Left cardiac atrium (tissue), 4 donors: Measurements from ENCODE around the gene ZNHIT3. TPM values are rescaled to one million over a fixed set of nuclear protein-coding genes. Genes with fewer than 3 reads are reported as not detected.
"Not testable (repeated sequence)": the region's sequence is repeated elsewhere in the genome, so short reads cannot be mapped to it uniquely, and the experiment has no call there.

Source experiments
- ATAC-seq, 2 donors: fragments of 200-7000 bp; cut with Tn5 transposase; one replicate each; pipeline ENCODE4 v1.9.1; 2020; ENCODE audit warnings: mild to moderate bottlenecking in 2 of 2, moderate library complexity in 2 of 2
- DNase-seq: peaks from one replicate; pipeline ENCODE4 v3.0.0-alpha.2; 2020
- intact Hi-C, 2 donors: fragments of 100-400 bp; cut with DNase I; formaldehyde crosslinking; loops; one replicate each; pipeline versions ENCODE4 v1.14.1 to v1.15.1; 2022 to 2023
- long read RNA-seq: library from polyadenylated mRNA; unstranded; transcript quantifications from one replicate; pipeline ENCODE4 v2.0.0, GENCODE V29; 2021
- total RNA-seq, 2 donors: library from RNA; stranded (reverse); fragmentation: NEBNext Ultra II Directional; extraction: Animal tissue kit (Norgen Biotek cat#: 25700); gene quantifications; one replicate each; pipeline ENCODE4 v1.2.1, GENCODE V29; 2021
- donor health status: DM: no; HTN: yes; CAD: no.
- donor health status: DM: no; HTN: yes; CAD: no; lungs with severe emphysema.
- donor health status: DM: yes; HTN: yes; CAD: no.
- donor health status: Dilated cardiomyopathy.

The ZNHIT3 gene
- 10 to 100 TPM; 15.7 to 20.5 TPM for total RNA-seq
- long read RNA-seq, partial matches to known transcripts, result 0 of 4 reads
- long read RNA-seq, other reads (novel, unspliced or antisense), result 0 of 4 reads

DNA sequence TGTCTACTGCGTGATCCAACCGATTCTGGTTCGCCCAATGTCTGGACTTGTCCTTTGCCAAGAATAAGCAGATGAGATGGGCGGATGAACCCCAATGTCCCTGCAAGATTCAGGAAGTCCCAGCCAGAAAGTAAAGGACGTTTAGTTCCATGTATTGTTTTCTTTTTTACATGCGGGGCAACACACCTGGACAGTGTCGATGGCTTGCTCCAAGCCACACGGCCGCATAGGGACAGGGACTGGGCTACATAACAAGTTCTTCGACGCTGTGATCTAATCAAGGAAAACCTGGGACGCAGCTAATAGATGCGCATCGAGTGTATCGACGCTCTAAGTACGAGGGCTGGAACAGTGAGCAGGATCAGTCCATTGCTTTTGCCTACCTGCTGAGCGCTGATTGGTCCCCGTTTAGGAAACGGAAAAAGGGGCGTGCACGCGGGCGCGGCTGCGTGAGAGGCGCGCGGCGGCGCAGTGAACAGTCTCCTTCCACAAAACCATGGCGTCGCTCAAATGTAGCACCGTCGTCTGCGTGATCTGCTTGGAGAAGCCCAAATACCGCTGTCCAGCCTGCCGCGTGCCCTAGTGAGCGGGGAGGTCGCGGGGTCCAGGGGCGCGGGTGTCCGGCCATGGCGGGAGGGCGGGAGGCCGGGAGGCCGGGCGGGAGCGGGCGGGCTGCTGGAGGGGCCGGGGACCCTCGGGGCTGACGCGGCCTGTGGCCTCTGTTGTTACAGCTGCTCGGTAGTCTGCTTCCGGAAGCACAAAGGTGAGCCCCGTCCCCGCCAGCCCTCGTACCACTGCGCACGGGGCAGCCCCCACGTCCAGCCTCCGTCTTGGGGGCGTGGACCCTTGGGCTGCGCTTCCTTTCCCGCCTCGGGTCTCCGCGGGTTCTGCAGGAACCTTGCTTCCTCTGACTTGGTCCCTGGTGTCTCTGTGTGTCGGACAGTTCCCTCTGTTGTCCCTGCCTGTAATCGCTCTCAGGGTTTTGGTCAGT lies at the start of gene ZNHIT3:
Gene ZNHIT3, plus strand, starts transcription at position 478 of the 991 bp plus-strand sequence. Its CDS starts 19 bp downstream, at position 497.
- DNase-seq (peak; percentile 93), ATAC-seq (peak; percentile 91 to 94)
- intact Hi-C loops, result no loop called here

DNA sequence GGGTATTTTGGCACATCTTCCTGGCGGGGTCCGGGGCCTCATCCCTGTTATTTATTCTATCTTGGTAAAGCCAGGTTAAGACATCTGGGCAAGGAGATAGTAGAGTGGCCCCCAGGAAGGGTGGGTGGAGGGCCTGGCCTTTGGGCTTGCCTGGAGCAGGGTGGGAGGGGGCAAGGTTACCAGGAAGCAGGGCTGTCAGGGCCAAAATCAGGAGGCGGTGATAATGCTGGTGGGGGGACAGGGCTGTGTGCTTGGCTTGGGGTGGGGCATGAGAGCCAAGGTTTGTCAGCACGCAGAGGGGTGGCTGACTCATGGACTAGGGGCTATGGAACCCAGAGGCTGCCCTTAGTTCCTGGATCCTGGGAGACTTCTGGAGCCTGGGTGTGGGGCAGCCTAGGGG lies 44.7 kb upstream of the ZNHIT3 start:
- ATAC-seq, result peak in 1 of 2 donors; percentile 16
- intact Hi-C loops, result not testable (repeated sequence)

DNA sequence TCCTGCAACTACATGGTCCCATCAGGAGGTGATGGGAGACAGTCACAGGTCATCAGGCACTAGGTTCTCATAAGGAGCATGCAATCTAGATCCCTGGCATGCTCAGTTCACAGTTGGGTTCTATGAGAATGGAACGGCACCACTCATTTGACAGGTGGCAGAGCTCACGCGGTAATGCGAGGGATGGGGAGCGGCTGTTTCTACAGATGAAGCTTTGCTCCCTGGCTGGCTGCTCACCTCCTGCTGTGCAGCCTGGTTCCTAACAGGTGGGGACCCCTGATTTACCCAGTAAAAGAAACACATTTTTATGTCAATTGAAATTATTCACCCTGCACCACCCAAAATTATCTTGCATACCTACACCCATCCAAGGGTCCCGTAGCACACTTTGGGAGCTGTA lies 42.7 kb upstream of the ZNHIT3 start:
- no peak for DNase-seq
- no peak for ATAC-seq
- intact Hi-C loops, result no loop called here

More for the DNA sequence above, 44.7 kb upstream of the ZNHIT3 start:
- not testable (repeated sequence) for DNase-seq

DNA sequence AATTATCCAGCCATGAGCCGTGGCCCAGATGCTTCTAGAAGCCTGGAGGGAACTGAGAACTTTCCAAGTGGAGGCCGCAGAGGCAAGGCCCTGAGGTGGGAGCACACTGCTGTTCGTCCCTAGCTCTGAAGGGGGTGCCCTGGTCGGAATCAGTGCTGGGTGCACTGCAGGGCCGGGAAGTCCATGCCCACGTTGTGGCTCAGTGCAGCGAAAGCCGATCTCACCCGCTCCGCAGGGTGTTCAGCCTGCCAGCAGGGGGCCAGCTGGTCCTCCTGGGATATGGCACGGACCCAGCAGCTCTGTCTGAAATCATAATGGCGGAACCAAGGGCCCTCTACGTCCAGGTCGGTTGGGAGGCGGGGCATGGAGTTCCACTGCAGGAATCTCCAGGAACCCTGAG lies 36.5 kb upstream of the ZNHIT3 start:
- ATAC-seq, intact Hi-C loops: not testable (repeated sequence)

DNA sequence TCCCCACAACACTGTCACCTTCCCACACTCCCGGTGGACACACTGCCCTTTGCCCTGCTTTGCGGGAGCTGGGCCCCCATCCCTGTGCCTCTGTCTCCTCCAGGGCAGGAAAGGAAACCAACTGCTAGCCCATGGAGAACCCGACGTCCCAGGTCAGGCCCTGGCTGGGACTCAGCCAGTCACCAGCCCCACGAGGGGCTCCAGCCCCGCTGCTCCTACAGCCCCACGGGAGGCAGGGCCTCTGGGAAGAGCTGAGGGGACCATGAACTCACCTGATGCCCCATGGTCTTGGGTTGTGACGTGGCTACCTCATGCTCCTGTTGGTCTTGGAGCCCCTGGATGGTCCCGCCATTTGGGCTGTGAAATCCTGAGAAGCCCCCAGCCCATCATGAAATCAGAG lies 33.6 kb upstream of the ZNHIT3 start:
- intact Hi-C loops, DNase-seq, ATAC-seq: not testable (repeated sequence)

More for the DNA sequence above, 36.5 kb upstream of the ZNHIT3 start:
- not testable (repeated sequence) for DNase-seq

DNA sequence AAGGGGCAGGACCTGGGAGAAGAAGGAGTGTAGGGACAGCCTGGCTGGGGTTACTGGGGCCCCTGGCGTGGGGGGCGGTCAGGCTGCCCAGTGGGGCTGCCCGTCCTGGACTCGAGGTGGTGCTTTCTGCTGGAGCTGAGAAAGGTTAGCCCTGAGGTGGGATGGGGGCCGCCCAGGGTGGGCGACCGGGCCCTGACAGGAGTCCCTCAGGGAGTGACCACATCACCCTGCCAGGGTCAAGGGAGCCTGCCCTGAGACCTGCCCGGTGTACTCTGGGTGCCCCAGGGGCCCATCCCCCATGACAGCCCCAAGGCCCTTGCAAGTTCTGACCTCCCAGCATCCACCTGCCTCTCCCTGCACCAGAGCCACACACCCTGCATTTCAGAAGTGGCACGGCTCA lies 28.8 kb upstream of the ZNHIT3 start:
- intact Hi-C loops, DNase-seq, ATAC-seq: not testable (repeated sequence)

DNA sequence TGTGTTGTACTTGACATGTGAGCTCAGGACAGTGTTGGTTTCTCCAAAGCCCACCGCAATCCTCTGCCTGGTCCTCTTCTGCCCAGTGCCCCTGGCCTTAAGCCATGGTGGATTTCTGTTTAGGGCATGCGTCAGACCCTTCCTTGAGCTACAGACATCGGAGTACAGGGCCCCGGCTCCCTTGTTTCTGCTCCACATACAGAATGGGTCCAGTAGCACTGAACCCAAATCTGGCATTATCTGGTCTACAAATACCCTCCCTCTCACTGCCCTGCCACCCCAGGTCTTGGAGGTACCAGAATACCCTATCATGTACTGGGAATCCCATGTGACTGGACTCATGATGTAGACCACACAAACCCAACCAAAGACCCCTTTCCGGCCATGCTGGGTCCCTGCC lies 27.4 kb upstream of the ZNHIT3 start:
- intact Hi-C loops, result no loop called here
- ATAC-seq, result no peak
- DNase-seq, result no peak

DNA sequence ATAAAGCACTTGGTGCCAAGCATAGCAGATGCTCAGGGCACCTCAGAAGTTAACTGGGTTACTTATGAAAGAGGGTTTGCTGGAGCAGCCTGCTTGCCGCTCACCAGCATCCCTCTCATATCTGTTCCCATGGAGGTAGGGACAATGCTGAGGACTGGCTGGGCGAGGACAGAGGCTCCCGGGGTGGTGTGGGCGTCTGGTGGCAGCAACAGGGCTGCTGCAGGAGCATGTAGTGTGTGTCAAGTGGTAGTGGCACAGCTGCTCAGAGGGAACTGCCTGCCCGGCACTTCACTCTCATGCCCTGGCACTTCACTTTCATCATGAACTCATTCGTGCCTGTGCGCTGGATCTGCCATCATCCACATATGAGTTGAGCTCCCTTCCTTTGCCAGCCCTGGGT lies 26.9 kb upstream of the ZNHIT3 start:
- intact Hi-C loops, result no loop called here
- no peak for DNase-seq
- no peak for ATAC-seq

DNA sequence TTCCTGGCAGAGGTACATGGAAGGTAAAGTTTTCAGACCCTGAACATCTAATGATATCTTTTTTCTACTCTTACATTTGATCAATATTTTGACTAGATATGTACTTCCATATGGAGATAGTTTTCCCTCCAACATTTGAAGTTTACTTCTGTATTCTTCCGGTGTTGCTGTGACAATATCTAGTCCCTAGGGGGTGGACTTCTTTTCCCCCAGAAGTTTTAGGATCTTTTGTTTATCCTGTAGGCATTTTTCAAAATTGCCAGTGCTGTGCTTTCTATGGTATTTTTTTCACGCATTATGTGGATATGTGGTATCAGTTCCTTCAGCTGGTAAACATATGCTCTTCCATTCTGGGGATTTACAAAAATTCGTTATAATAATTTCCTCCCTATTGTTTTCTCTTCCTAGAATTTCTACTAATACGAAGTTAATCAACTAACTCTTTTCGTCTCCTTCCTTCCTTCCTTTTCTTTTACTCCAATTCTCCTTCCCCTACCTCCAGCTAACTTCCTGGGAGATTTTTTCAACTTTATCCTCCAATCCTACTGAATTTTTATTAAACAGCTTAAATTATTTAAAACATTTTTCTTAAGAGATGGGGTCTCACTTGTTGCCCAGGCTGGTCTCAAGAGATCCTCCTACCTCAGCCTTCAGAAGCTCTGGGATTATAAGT lies 26.1 kb upstream of the ZNHIT3 start:
- DNase-seq (no peak), ATAC-seq (no peak)
- intact Hi-C loops, result loop anchor here in 1 of 2 donors (10.0 kb wide), 1 partner anchor 476 kb away; the partner anchor contains the start of genes CCL14 and CCL16

DNA sequence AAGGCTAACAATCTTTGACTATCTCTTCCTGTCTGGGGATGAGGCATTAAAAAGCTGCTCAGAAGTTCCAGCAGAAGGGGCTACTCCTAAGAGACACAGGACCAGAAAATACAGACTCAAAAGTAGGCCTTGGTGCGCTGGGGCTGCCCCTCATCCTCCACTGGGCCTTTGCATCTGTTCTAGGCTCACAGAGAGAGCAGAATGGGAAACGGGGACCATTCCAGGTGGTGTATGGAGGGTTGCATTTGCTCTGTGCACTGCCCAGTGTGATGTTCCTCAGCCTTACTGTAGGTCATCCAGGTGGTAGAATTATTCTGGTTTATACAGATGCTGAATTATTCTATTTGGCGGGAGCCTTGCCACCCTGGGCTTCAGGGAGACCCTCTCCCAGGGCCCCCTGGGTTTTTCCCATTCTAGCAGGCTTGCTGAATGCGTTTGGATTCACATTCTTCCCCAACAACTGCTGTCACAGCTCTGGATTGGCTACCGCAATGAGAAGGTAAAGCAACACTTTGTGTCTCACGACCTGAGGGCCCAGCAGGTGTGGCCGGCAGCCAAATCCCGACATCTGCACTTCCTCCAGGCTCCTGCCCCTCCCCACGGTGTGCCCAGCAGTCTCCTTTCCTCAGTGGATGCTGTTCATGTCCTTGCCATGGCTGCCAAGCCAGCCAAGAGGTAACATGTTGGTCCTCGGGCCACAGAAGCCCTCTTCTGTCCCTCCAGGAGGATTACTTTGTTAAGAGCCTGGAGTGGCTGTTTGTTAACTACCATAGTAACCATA lies 25.0 kb upstream of the ZNHIT3 start:
- DNase-seq (no peak), ATAC-seq (no peak)
- intact Hi-C loops, result loop anchor here in 1 of 2 donors (10.0 kb wide), 1 partner anchor 477 kb away; the partner anchor contains the start of genes CCL14 and CCL16

DNA sequence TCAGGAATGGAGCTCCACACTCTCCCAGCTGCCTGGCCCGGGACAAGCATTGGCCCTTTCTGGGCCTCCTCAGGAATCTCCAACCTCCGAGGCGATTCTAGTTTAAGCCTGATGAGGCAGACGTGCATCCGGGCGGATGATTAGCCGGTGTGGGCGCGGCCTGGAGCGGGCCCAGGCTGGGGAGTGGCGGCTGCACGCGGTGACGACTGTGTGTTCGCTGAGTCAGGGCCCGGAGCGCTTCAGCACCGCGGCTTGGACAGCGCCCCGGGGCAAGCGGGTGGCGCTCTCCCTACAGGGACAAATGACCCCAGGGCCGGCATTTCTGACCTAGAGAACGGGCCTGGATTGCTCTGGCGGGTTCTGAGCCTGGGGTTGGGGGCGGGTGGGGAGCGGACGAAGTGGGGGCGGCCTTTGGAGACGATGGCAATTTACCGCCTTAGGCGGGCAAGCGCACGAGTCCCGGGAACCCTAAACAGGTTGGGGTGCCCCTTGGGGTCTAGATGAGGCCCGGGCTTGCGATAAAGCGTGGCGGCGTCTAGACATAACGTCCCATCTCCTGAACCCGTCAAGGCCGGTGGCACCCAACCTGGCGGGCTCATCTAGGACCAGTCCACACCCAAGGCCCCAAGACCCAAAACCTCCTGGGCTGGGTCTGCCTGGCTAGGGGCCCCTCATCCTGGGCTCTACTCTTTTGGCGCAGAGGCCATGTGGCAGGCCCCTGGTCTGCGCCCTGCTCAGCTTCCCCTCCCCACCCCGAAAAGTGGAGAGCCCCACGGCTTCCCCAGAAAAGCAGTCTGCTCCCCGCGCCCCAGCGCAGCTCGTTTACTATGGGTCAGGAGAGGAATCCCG lies 22.3 kb upstream of the ZNHIT3 start:
- ATAC-seq, result peak; percentile 94 to 96
- intact Hi-C loops, result loop anchor here in 1 of 2 donors (10.0 kb wide), 1 partner anchor 479 kb away; the partner anchor contains the start of genes CCL14 and CCL16
- DNase-seq, result peak; percentile 59

DNA sequence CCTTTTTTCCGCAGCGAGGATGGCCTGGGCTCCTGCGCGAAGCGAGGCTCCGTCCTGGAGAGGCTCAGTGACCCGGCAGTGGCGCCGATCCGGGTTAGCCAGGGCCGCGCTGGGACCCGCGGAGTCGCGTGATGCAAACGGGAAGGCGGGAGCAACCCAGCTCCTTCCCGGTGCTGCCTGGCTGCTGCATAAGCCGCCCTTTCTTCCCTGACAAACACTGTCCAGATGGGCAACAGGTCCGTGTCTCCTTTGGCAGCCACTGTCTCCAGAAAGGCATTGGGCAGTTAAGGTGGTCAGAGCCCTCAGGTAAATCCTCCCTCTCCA lies 21.8 kb upstream of the ZNHIT3 start:
- no peak for ATAC-seq
- intact Hi-C loops, result loop anchor here in 1 of 2 donors (10.0 kb wide), 1 partner anchor 480 kb away; the partner anchor contains the start of genes CCL14 and CCL16
- DNase-seq, result no peak

DNA sequence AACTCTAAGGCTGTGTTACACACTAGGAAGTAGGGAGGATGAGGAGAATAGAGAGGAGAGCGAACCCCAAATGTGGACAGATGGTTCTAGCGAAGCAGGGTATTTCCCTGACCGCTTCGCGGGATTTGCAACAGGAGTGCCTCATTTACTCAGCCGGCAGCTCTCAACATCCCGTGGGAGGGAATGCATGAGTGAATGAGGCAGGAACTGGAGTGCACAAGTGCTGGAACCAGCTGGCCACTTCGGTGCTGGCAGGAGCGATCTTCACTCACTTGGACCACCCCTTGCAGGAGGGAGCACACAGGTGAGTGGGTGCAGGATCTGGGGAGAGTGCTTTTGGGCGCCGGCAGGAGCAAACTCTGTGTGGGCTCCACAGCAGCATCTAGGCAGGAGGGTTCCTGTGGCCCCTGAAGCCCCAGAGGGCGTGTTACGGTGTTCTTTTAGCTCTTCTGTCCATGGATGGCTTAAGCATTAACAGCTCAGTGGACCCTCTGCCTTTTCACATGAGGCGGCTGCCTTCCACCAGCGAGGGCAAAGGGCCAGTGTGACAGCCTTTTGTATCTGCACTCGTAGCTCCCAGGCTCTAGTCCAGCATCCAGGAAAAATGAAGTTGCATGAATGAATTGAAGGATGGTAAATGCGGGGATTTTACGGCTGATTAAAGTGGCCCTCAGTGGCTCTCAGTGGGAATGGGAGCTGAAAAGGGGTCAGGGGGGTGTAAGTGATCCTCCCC lies 17.4 kb upstream of the ZNHIT3 start:
- ATAC-seq, result no peak
- intact Hi-C loops, result loop anchor here in 1 of 2 donors (10.0 kb wide), 1 partner anchor 484 kb away; the partner anchor contains the start of genes CCL14 and CCL16

DNA sequence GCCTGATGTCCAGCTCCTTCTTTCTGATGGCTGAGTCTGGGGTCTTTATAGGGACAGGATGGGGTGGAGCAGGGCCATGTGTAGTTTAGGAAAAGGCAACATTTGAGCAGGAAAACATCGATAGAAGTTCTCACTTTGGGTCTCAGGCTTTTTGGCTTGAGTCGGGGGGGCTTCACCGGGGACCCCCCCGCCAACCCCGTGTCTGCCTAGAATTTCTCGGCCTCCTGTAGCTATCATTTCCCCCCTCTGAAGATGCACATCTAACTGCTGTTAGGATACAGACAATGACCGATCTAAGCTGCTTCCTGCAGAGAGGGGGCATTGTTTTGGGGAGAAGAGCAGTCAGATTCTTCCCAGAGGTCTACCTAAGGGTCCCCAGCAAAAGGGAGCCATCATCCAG lies 16.7 kb upstream of the ZNHIT3 start:
- intact Hi-C loops, result loop anchor here (5.0 to 10.0 kb wide), 2 partner anchors 213 to 485 kb away; partner anchors contain the start of genes CCL14 (in 1 of the 2) and CCL16 (in 1 of the 2)
- no peak for ATAC-seq
- no peak for DNase-seq

More for the DNA sequence above, 17.4 kb upstream of the ZNHIT3 start:
- DNase-seq, result no peak

DNA sequence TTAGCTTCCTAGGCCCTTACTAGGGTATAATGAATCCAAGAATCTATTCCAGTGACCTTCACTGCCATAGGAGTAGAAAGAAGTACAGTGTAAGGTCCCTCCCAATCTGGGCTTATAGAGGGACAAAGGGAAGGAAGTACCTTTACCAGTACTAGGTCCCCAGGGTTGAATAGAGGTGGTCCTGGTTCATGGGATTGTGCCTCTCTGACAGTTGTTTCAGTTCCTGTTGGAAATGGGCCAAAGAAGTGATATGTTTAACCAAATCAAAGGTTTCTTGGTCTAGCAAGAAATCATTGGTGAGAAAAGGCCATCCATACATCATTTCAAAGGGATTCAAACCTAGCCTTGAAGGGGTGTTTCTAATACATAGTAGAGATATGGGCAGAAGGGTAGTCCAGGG lies 16.0 kb upstream of the ZNHIT3 start:
- intact Hi-C loops, result loop anchor here in 1 of 2 donors (5.0 kb wide), 1 partner anchor 212 kb away; no protein-coding TSS in a partner anchor
- ATAC-seq (no peak), DNase-seq (no peak)

DNA sequence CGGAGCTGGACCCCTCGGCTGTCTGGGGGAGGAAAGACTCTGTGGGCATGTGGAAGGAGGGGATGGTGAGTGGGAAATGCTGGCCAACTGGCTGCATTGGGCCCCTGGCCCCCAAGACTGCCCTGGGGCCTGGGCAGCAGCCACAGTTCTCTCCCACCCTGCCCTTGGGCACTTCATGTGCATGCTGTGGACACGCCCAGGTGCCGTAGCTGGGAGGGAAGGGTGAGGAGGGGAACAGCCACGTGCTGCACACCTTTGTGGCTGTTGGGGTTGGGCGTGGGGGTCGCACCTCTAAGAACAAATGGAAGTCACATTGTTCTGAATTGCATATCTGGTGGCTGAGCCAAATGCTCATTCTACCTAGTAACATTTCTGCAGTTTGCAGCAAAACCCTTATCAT lies 11.9 kb upstream of the ZNHIT3 start:
- DNase-seq (no peak), ATAC-seq (no peak)
- intact Hi-C loops, result loop anchor here in 1 of 2 donors (5.0 kb wide), 1 partner anchor 208 kb away; no protein-coding TSS in a partner anchor
